CD14-positive monocyte (primary cell): ENCODE data around the gene MTHFSD. TPM values are rescaled to one million over a fixed set of nuclear protein-coding genes. Genes with fewer than 3 reads are reported as not detected.

ENCODE experiments used
- DNase-seq, 3 donors: peaks; one replicate each; pipeline ENCODE4 v3.0.0-alpha.2; 2011 to 2022
- H2AFZ ChIP-seq: 2 replicates; pipeline ENCODE4 v1.6.0; 2012; ENCODE audit warnings: mild to moderate bottlenecking, low read depth, low read length, inconsistent platforms; ENCODE audit not compliant: insufficient read depth, poor library complexity, severe bottlenecking
- H3K27ac ChIP-seq, 2 donors: 1 replicate in 1 of 2; 2 replicates in 1 of 2; pipeline ENCODE4 v1.5.1; 2012 to 2013; ENCODE audit warnings: low read length in 2 of 2, control low read depth in 1 of 2, inconsistent platforms in 1 of 2, low read depth in 1 of 2, mild to moderate bottlenecking in 1 of 2
- H3K27me3 ChIP-seq, 2 donors: one replicate each; pipeline versions ENCODE4 v1.6.0 to v1.6.1; 2011 to 2013; ENCODE audit warnings: low read length in 2 of 2; ENCODE audit not compliant: control insufficient read depth in 2 of 2, insufficient read depth in 2 of 2
- H3K36me3 ChIP-seq, 2 donors: replicated peaks in 1 of 2; 1 replicate in 1 of 2; 2 replicates in 1 of 2; pipeline versions ENCODE4 v1.5.1 to v1.6.1; 2012 to 2013; ENCODE audit warnings: low read length in 2 of 2, control low read depth in 1 of 2, inconsistent platforms in 1 of 2, mild to moderate bottlenecking in 1 of 2; ENCODE audit not compliant: insufficient read depth in 2 of 2, control insufficient read depth in 1 of 2
- H3K4me1 ChIP-seq, 2 donors: 1 replicate in 1 of 2; 2 replicates in 1 of 2; pipeline versions ENCODE4 v1.5.1 to v1.6.1; 2012 to 2013; ENCODE audit warnings: low read length in 2 of 2, control low read depth in 1 of 2, inconsistent platforms in 1 of 2, mild to moderate bottlenecking in 1 of 2, moderate library complexity in 1 of 2; ENCODE audit not compliant: insufficient read depth in 2 of 2, control insufficient read depth in 1 of 2
- H3K4me2 ChIP-seq: replicated peaks from 2 replicates; pipeline ENCODE3; 2012; ENCODE audit warnings: low read length, moderate library complexity, mild to moderate bottlenecking; ENCODE audit not compliant: poor library complexity, severe bottlenecking; ENCODE audit errors: extremely low read depth
- H3K4me3 ChIP-seq, 3 experiments: fragments of 200-600 bp in 1 of 3; sonication (generic) in 1 of 3; replicated peaks in 1 of 3; 1 replicate in 2 of 3; 2 replicates in 1 of 3; pipeline ENCODE4 v1.5.1; 2011 to 2013; ENCODE audit warnings: low read length in 3 of 3, mild to moderate bottlenecking in 3 of 3, control low read depth in 2 of 3, low read depth in 2 of 3, inconsistent platforms in 1 of 3, moderate library complexity in 1 of 3
- H3K79me2 ChIP-seq: 2 replicates; pipeline ENCODE4 v1.6.0; 2012; ENCODE audit warnings: mild to moderate bottlenecking, control low read depth, inconsistent platforms, low read length, moderate library complexity; ENCODE audit not compliant: insufficient read depth
- H3K9ac ChIP-seq: 2 replicates; pipeline ENCODE4 v1.6.0; 2017; ENCODE audit warnings: low read length, mild to moderate bottlenecking; ENCODE audit not compliant: insufficient read depth, poor library complexity, severe bottlenecking
- H3K9me3 ChIP-seq, 2 donors: replicated peaks in 1 of 2; 1 replicate in 1 of 2; 2 replicates in 1 of 2; pipeline versions ENCODE4 v1.5.1 to v1.6.1; 2012 to 2013; ENCODE audit warnings: low read length in 2 of 2, control low read depth in 1 of 2; ENCODE audit not compliant: control insufficient read depth in 1 of 2, insufficient read depth in 1 of 2
- H4K20me1 ChIP-seq: 2 replicates; pipeline ENCODE4 v1.6.0; 2012; ENCODE audit warnings: mild to moderate bottlenecking, low read length, control low read depth, moderate library complexity; ENCODE audit not compliant: insufficient read depth
- H3K27ac Mint-ChIP-seq, 7 donors: one replicate each; pipeline ENCODE4 v1.8.0; 2020; ENCODE audit warnings: mild to moderate bottlenecking in 7 of 7, mixed read lengths in 7 of 7, moderate library complexity in 6 of 7, inconsistent platforms in 2 of 7
- H3K27me3 Mint-ChIP-seq, 3 donors: one replicate each; pipeline ENCODE4 v1.8.0; 2021 to 2022; ENCODE audit warnings: low read depth in 3 of 3, mild to moderate bottlenecking in 3 of 3, mixed read lengths in 3 of 3, moderate library complexity in 3 of 3, inconsistent platforms in 1 of 3
- H3K36me3 Mint-ChIP-seq, 2 donors: one replicate each; pipeline ENCODE4 v1.8.0; 2020; ENCODE audit warnings: mixed read lengths in 2 of 2, inconsistent platforms in 1 of 2, mild to moderate bottlenecking in 1 of 2
- H3K4me1 Mint-ChIP-seq: one replicate; pipeline ENCODE4 v1.8.0; 2020; ENCODE audit warnings: mild to moderate bottlenecking, mixed read lengths
- H3K4me3 Mint-ChIP-seq, 2 donors: one replicate each; pipeline ENCODE4 v1.8.0; 2020; ENCODE audit warnings: mild to moderate bottlenecking in 2 of 2, mixed read lengths in 2 of 2, moderate library complexity in 1 of 2
- H3K9me3 Mint-ChIP-seq, 7 donors: one replicate each; pipeline ENCODE4 v1.8.0; 2020 to 2022; ENCODE audit warnings: mixed read lengths in 7 of 7, mild to moderate bottlenecking in 6 of 7, moderate library complexity in 6 of 7, inconsistent platforms in 2 of 7
- WGBS: methylation state at CpG from one replicate; pipeline ENCODE4 v1.1.5; 2013; ENCODE audit warnings: missing lambda C conversion rate; ENCODE audit not compliant: insufficient coverage; 5-methylcytosine and 5-hydroxymethylcytosine counted together
- intact Hi-C, 2 donors: fragments of 100-400 bp; cut with micrococcal nuclease; formaldehyde crosslinking; loops; one replicate each; pipeline versions ENCODE4 v1.15.0 to v1.15.1; 2023
- polyA plus RNA-seq, 3 donors: library from polyadenylated mRNA; depleted of rRNA in 1 of 3; unstranded in 2 of 3; stranded (reverse) in 1 of 3; fragments of 300-500 nt in 2 of 3; fragments of >200 nt in 1 of 3; fragmentation: Illumina TruSeq in 2 of 3; gene quantifications; 1 replicate in 2 of 3; 2 replicates in 1 of 3; pipeline ENCODE4 v1.2.3, GENCODE V29; 2012 to 2021
- TF ChIP-seq, protein P1 (sequence below): fragments of 200-600 bp; IDR thresholded peaks from one replicate; pipeline ENCODE4 v1.8.0; 2022; ENCODE audit warnings: antibody characterized with exemption, mild to moderate bottlenecking

The MTHFSD gene
- polyA plus RNA-seq, 3 donors: 7.2 to 14.1 (median 11.7) TPM

DNA sequence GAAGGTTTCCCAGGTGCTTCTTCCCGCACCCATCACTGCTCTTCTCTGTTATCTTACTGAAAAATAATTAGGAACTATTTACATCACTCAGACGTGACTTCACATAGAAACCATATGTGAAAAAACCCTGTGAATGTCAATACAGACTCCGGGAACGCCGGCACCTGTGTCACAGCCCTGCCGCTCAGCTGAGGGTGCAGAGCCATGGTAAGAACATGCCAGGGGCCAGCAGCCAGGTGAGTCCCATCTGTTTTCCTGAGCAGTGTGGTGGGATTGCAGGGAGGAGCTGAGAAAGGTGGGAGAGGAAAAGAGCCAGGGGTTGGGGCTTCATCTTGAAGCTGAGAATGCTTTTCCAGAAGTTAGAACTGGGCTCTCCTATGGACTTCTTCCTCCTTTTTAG is 31.0 kb downstream of the MTHFSD start:
- Mint-ChIP-seq H3K36me3 (peaks cover 4% of the 10 kb centered on the region in 2 donors), H3K27me3 (peaks cover 16 to 37% (median 23%) of the 10 kb centered on the region in 3 donors)

GRCh38 chr16:86523166-86523740 is 31.8 kb downstream of the MTHFSD start:
- H3K36me3 ChIP-seq: no peaks in the 10 kb centered on the region
- peaks cover 0 to 4% of the 10 kb centered on the region in 2 donors for H3K9me3 ChIP-seq
- Mint-ChIP-seq H3K4me1 (peaks cover 4% of the 10 kb centered on the region), H3K9me3 (peaks cover 0 to 5% (median 2%) of the 10 kb centered on the region in 7 donors), H3K27me3 (peaks cover 22 to 45% (median 30%) of the 10 kb centered on the region in 3 donors), H3K27ac (no peak overlapping the region), H3K36me3 (no peaks in the 10 kb centered on the region), H3K4me3 (no peak overlapping the region)
- WGBS: 96% methylated on average over 2 of the region's 5 CpGs
- H3K27me3 ChIP-seq: peaks cover 0 to 20% of the 10 kb centered on the region in 2 donors
- no peaks in the 10 kb centered on the region for H4K20me1 ChIP-seq
- H3K79me2 ChIP-seq: no peaks in the 10 kb centered on the region
- no peaks in the 10 kb centered on the region for H3K4me1 ChIP-seq
- no peak overlapping the region for H2AFZ ChIP-seq
- intact Hi-C loops: loop anchor here in 1 of 2 donors (5.0 kb wide), 1 partner anchor 706 kb away; no protein-coding TSS in a partner anchor
- no peak overlapping the region for H3K4me3 ChIP-seq
- DNase-seq: no peak
- H3K27ac ChIP-seq: no peak overlapping the region
- TF ChIP-seq, protein P1, sequence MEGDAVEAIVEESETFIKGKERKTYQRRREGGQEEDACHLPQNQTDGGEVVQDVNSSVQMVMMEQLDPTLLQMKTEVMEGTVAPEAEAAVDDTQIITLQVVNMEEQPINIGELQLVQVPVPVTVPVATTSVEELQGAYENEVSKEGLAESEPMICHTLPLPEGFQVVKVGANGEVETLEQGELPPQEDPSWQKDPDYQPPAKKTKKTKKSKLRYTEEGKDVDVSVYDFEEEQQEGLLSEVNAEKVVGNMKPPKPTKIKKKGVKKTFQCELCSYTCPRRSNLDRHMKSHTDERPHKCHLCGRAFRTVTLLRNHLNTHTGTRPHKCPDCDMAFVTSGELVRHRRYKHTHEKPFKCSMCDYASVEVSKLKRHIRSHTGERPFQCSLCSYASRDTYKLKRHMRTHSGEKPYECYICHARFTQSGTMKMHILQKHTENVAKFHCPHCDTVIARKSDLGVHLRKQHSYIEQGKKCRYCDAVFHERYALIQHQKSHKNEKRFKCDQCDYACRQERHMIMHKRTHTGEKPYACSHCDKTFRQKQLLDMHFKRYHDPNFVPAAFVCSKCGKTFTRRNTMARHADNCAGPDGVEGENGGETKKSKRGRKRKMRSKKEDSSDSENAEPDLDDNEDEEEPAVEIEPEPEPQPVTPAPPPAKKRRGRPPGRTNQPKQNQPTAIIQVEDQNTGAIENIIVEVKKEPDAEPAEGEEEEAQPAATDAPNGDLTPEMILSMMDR: no peak
- H3K4me2 ChIP-seq: no peak overlapping the region
- H3K9ac ChIP-seq: no peak overlapping the region

More for the DNA sequence above, 31.0 kb downstream of the MTHFSD start:
- Mint-ChIP-seq H3K9me3 (peaks cover 0 to 5% (median 2%) of the 10 kb centered on the region in 7 donors), H3K4me1 (peaks cover 4% of the 10 kb centered on the region), H3K4me3 (no peak overlapping the region), H3K27ac (no peak overlapping the region)
- no peak overlapping the region for H3K27ac ChIP-seq
- 86% methylated on average over 6 of the region's 6 CpGs for WGBS
- intact Hi-C loops: loop anchor here in 1 of 2 donors (5.0 kb wide), 1 partner anchor 707 kb away; no protein-coding TSS in a partner anchor
- no peak overlapping the region for H2AFZ ChIP-seq
- H3K27me3 ChIP-seq: peaks cover 0 to 12% of the 10 kb centered on the region in 2 donors
- no peaks in the 10 kb centered on the region for H4K20me1 ChIP-seq
- no peak for DNase-seq
- H3K9ac ChIP-seq: no peak overlapping the region
- no peak overlapping the region for H3K4me3 ChIP-seq
- H3K4me1 ChIP-seq: no peaks in the 10 kb centered on the region
- TF ChIP-seq, protein P1: no peak
- H3K79me2 ChIP-seq: no peaks in the 10 kb centered on the region
- no peak overlapping the region for H3K4me2 ChIP-seq
- H3K9me3 ChIP-seq: peaks cover 0 to 4% of the 10 kb centered on the region in 2 donors
- H3K36me3 ChIP-seq: no peaks in the 10 kb centered on the region
